ENCODE data around the gene SYCP2. TPM values are rescaled to one million over a fixed set of nuclear protein-coding genes. Genes with fewer than 3 reads are reported as not detected.
A peak's percentile ranks its signal among the peaks of the same experiment; 100 is the strongest.

Gene SYCP2
- total and polyA plus RNA-seq, 2 donors from 2014 or later, result 2.1 to 3.0 TPM

- Histone ChIP-seq H3K9ac (ENCODE audit: low read length in 3 of 3) (no peak overlapping the region), H3K9me3 (ENCODE audit: control insufficient read depth in 2 of 3, insufficient read depth in 1 of 3, low read length in 3 of 3) (no peaks in the 10 kb centered on the region), H3K27me3 (ENCODE audit: control insufficient read depth, insufficient read depth, low read length) (no peaks in the 10 kb centered on the region), H3K36me3 (ENCODE audit: control insufficient read depth in 2 of 3, insufficient read depth in 3 of 3, low read length in 3 of 3) (no peaks in the 10 kb centered on the region), H3K4me3 (ENCODE audit: low read length in 3 of 3) (no peak overlapping the region), H3K27ac (ENCODE audit: low read depth in 2 of 2, low read length in 2 of 2) (no peak overlapping the region), H3K4me1 (ENCODE audit: control insufficient read depth in 2 of 3, insufficient read depth in 2 of 3, low read depth in 1 of 3, low read length in 3 of 3) (peaks cover 0 to 2% (median 2%) of the 10 kb centered on the region in 3 donors)
- TF ChIP-seq CTCF (IDR thresholded peaks at IDR 0.05; ENCODE audit: borderline replicate concordance, extremely low read depth, insufficient read depth), result no peak
- FAIRE-seq, result no peak
- DNase-seq, result no peak
- intact Hi-C loops (cut with DNase I), result no loop called here
Measured at GRCh38 chr20:59831916-59832270, 101.5 kb downstream of the SYCP2 start.

GRCh38 chr20:59831024-59831915 is 102.2 kb downstream of the SYCP2 start:
- no peaks in the 10 kb centered on the region for H3K9me3 ChIP-seq (ENCODE audit: control insufficient read depth in 2 of 3, insufficient read depth in 1 of 3, low read length in 3 of 3)
- no peak overlapping the region for H3K4me3 ChIP-seq (ENCODE audit: low read length in 3 of 3)
- no peak overlapping the region for H3K27ac ChIP-seq (ENCODE audit: low read depth in 2 of 2, low read length in 2 of 2)
- peak in 1 of 5 donors; percentile 85 for DNase-seq
- H3K36me3 ChIP-seq (ENCODE audit: control insufficient read depth in 2 of 3, insufficient read depth in 3 of 3, low read length in 3 of 3), result no peaks in the 10 kb centered on the region
- peaks cover 0 to 2% (median 0%) of the 10 kb centered on the region in 3 donors for H3K4me1 ChIP-seq (ENCODE audit: control insufficient read depth in 2 of 3, insufficient read depth in 2 of 3, low read depth in 1 of 3, low read length in 3 of 3)
- no peak overlapping the region for H3K9ac ChIP-seq (ENCODE audit: low read length in 3 of 3)
- H3K27me3 ChIP-seq (ENCODE audit: control insufficient read depth, insufficient read depth, low read length), result no peaks in the 10 kb centered on the region
- FAIRE-seq, result no peak
- no peak for TF ChIP-seq CTCF (IDR thresholded peaks at IDR 0.05; ENCODE audit: borderline replicate concordance, extremely low read depth, insufficient read depth)
- intact Hi-C loops (cut with DNase I), result no loop called here

GRCh38 chr20:59830665-59831023 is 102.8 kb downstream of the SYCP2 start:
- Histone ChIP-seq H3K9me3 (ENCODE audit: control insufficient read depth in 2 of 3, insufficient read depth in 1 of 3, low read length in 3 of 3) (no peaks in the 10 kb centered on the region), H3K4me3 (ENCODE audit: low read length in 3 of 3) (no peak overlapping the region), H3K9ac (ENCODE audit: low read length in 3 of 3) (no peak overlapping the region), H3K27me3 (ENCODE audit: control insufficient read depth, insufficient read depth, low read length) (no peaks in the 10 kb centered on the region), H3K36me3 (ENCODE audit: control insufficient read depth in 2 of 3, insufficient read depth in 3 of 3, low read length in 3 of 3) (no peaks in the 10 kb centered on the region), H3K27ac (ENCODE audit: low read depth in 2 of 2, low read length in 2 of 2) (no peak overlapping the region), H3K4me1 (ENCODE audit: control insufficient read depth in 2 of 3, insufficient read depth in 2 of 3, low read depth in 1 of 3, low read length in 3 of 3) (no peaks in the 10 kb centered on the region)
- DNase-seq (no peak), FAIRE-seq (no peak)
- intact Hi-C loops (cut with DNase I), result no loop called here
- TF ChIP-seq CTCF (IDR thresholded peaks at IDR 0.05; ENCODE audit: borderline replicate concordance, extremely low read depth, insufficient read depth), result no peak
